Stimulated activated CD4-positive, alpha-beta T cell treated with anti-CD3 and anti-CD28 coated beads, Interleukin-2, amount 100 ng/mL, for 48 hours (primary cell): ENCODE measurements around the gene BORCS6.
"Not testable (repeated sequence)": the region's sequence is repeated elsewhere in the genome, so short reads cannot be mapped to it uniquely, and the experiment has no call there.

Experiments used
- DNase-seq, 2 donors: peaks; one replicate each; pipeline ENCODE4 v3.0.0-alpha.2; 2020

BORCS6 gene

GRCh38 chr17:8189711-8190477, at the start of gene BORCS6:
Gene BORCS6 (minus strand): TSS chr17:8190180. CDS start chr17:8190140, 40 bp downstream.
- DNase-seq: peak; percentile 84 to 89

GRCh38 chr17:8237886-8238285, 47.9 kb upstream of the BORCS6 start:
- no peak for DNase-seq

- DNase-seq: no peak
Observed at GRCh38 chr17:8237175-8237574, 47.2 kb upstream of the BORCS6 start.

GRCh38 chr17:8235676-8236075, 45.7 kb upstream of the BORCS6 start:
- no peak for DNase-seq

GRCh38 chr17:8234361-8235270, 44.6 kb upstream of the BORCS6 start:
- DNase-seq: no peak

- no peak for DNase-seq
Observed at GRCh38 chr17:8231701-8232100, 41.7 kb upstream of the BORCS6 start.

- no peak for DNase-seq
Observed at GRCh38 chr17:8227238-8227581, 37.2 kb upstream of the BORCS6 start.

GRCh38 chr17:8226536-8227237, 36.7 kb upstream of the BORCS6 start:
- DNase-seq: peak; percentile 52 to 62

GRCh38 chr17:8225813-8226535, 36.0 kb upstream of the BORCS6 start:
- DNase-seq: peak; percentile 80 to 85

- no peak for DNase-seq
Observed at GRCh38 chr17:8224891-8225812, 35.2 kb upstream of the BORCS6 start.

- peak; percentile 50 to 53 for DNase-seq
Observed at GRCh38 chr17:8223356-8224126, 33.6 kb upstream of the BORCS6 start.

- peak; percentile 92 for DNase-seq
Observed at GRCh38 chr17:8222630-8223355, 32.8 kb upstream of the BORCS6 start.

GRCh38 chr17:8222380-8222629, 32.3 kb upstream of the BORCS6 start:
- DNase-seq: no peak

GRCh38 chr17:8221663-8222379, 31.8 kb upstream of the BORCS6 start:
- DNase-seq: peak; percentile 93 to 94

- DNase-seq: peak; percentile 97 to 98
Observed at GRCh38 chr17:8220783-8221662, 31.0 kb upstream of the BORCS6 start.

GRCh38 chr17:8214000-8214399, 24.0 kb upstream of the BORCS6 start:
- not testable (repeated sequence) for DNase-seq

- no peak for DNase-seq
Observed at GRCh38 chr17:8212312-8213180, 22.6 kb upstream of the BORCS6 start.
